Adrenal gland (tissue), 12 donors: ENCODE measurements around the gene ITIH1. TPM values are rescaled to one million over a fixed set of nuclear protein-coding genes. Genes with fewer than 3 reads are reported as not detected.

Source experiments
- DNase-seq, 7 donors: peaks; one replicate each; pipeline ENCODE4 v3.0.0-alpha.2; 2019 to 2020
- H3K27ac ChIP-seq, 5 donors: fragments of 200-600 bp; sonication (generic) in 4 of 5; 1 replicate in 3 of 5; 2 replicates in 2 of 5; pipeline versions ENCODE4 v1.5.1 to v1.8.0; 2016 to 2020; ENCODE audit warnings: mild to moderate bottlenecking in 1 of 5
- H3K27me3 ChIP-seq: fragments of 200-600 bp; 2 replicates; pipeline ENCODE4 v1.8.0; 2021
- H3K36me3 ChIP-seq, 2 donors: fragments of 200-600 bp; replicated peaks in 1 of 2; 1 replicate in 1 of 2; 2 replicates in 1 of 2; pipeline versions ENCODE4 v1.5.1 to v1.8.0; 2018 to 2022
- H3K4me1 ChIP-seq, 2 donors: fragments of 200-600 bp; replicated peaks in 1 of 2; 1 replicate in 1 of 2; 2 replicates in 1 of 2; pipeline versions ENCODE4 v1.5.1 to v1.8.0; 2018 to 2021
- H3K4me3 ChIP-seq, 4 donors: fragments of 200-600 bp; sonication (generic) in 3 of 4; one replicate each; pipeline ENCODE4 v1.5.1; 2016 to 2018
- H3K9me3 ChIP-seq, 3 donors: fragments of 200-600 bp; sonication (generic) in 1 of 3; replicated peaks in 1 of 3; 1 replicate in 2 of 3; 2 replicates in 1 of 3; pipeline versions ENCODE4 v1.5.1 to v1.8.0; 2016 to 2021
- POLR2A ChIP-seq, 2 donors: fragments of 450-650 bp; IDR thresholded peaks; one replicate each; pipeline ENCODE4 v1.6.1; 2017; ENCODE audit warnings: antibody characterized with exemption in 2 of 2, mild to moderate bottlenecking in 2 of 2, moderate library complexity in 1 of 2
- WGBS, 4 donors: extraction: QIAGEN DNeasy Blood & Tissue Kit in 2 of 4; methylation state at CpG; one replicate each; pipeline versions ENCODE4 v1.1.5 to v1.1.7; 2013 to 2017; 5-methylcytosine and 5-hydroxymethylcytosine counted together
- intact Hi-C, 2 donors: fragments of 100-400 bp; cut with DNase I; formaldehyde crosslinking; loops; one replicate each; pipeline versions ENCODE4 v1.14.1 to v1.15.0; 2022 to 2023
- polyA plus RNA-seq, 3 donors: library from polyadenylated mRNA; stranded (reverse); fragments of 200-250 nt in 2 of 3; fragments of 350-450 nt in 1 of 3; fragmentation: Illumina TruSeq in 1 of 3; extraction: RNeasy Lipid Tissue Mini Kit (QIAGEN cat#74804) in 1 of 3; gene quantifications; one replicate each; pipeline ENCODE4 v1.2.3, GENCODE V29; 2013 to 2014
- total RNA-seq, 9 donors: library from RNA; depleted of rRNA in 4 of 9; stranded (reverse); fragments of >200 nt in 4 of 9; fragments of 120-200 nt in 1 of 9; fragmentation: NEBNext Ultra II Directional in 1 of 9; extraction: Animal tissue kit (Norgen Biotek cat#: 25700) in 1 of 9; gene quantifications; one replicate each; pipeline versions ENCODE4 v1.1.0 to v1.2.4, GENCODE V29; 2013 to 2023
- TF ChIP-seq, protein P1 (sequence below), 6 experiments: fragments of 450-650 bp in 4 of 6; fragments of 200-600 bp in 2 of 6; sonication (generic) in 1 of 6; IDR thresholded peaks; 1 replicate in 5 of 6; 2 replicates in 1 of 6; pipeline versions ENCODE4 v1.5.1 to v1.8.0; 2016 to 2021; ENCODE audit warnings: antibody characterized with exemption in 6 of 6, mild to moderate bottlenecking in 2 of 6, moderate library complexity in 1 of 6
- donor health status: healthy with polysubstance abuse.
- donor health status: Bipolar disorder and iron deficiency.
- donor health status: DM: yes; HTN: yes; CAD: no.
- donor health status: DM: no; HTN: no; CAD: no.
- donor health status: DM: no; HTN: no; CAD: no.
- donor health status: DM: yes; HTN: yes; CAD: no.

The ITIH1 gene
- total and polyA plus RNA-seq, 12 donors, result 0.28 to 1.9 (median 0.50) TPM; not detected in 4

DNA sequence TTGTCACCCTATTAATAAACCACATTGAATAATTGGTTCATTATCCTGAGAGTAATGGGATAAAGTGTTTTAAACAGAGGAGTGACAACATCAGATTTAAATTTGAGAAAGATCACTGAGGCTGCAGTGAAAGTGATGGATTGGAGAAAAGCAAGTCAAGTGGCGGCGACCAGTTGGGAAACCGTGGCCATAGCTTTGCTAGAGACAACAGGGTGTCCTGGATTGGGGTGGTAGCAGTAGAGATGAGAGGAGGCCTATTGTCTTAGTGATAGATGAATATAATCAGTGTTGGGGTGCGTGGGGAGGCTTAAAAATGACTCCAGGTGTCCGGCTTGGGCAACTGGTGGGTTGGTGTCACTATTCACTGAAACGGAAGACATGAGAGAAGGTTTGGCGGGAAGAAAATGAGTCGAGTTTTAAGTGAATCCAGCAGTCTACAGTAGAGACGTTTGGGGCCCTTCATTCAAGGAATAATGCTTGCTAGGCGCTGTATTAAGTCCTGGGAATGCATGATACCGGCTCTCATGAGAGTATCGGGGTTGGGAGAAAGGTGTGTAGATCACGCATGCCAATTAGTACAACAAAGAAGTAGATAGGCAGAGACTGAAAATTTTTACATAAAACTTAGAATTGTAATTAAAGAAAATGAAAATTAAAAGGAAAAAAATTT lies 7.5 kb upstream of the ITIH1 start:
- peak overlapping the region in 2 of 4 donors; percentile 67 to 95 for H3K4me3 ChIP-seq
- peak overlapping the region in 2 of 5 donors; percentile 63 to 78 for H3K27ac ChIP-seq
- intact Hi-C loops, result no loop called here
- H3K36me3 ChIP-seq, result peaks cover 0 to 31% of the 10 kb centered on the region in 2 donors
- TF ChIP-seq POLR2A (IDR thresholded peaks at IDR 0.05), result no peak
- TF ChIP-seq, protein P1, sequence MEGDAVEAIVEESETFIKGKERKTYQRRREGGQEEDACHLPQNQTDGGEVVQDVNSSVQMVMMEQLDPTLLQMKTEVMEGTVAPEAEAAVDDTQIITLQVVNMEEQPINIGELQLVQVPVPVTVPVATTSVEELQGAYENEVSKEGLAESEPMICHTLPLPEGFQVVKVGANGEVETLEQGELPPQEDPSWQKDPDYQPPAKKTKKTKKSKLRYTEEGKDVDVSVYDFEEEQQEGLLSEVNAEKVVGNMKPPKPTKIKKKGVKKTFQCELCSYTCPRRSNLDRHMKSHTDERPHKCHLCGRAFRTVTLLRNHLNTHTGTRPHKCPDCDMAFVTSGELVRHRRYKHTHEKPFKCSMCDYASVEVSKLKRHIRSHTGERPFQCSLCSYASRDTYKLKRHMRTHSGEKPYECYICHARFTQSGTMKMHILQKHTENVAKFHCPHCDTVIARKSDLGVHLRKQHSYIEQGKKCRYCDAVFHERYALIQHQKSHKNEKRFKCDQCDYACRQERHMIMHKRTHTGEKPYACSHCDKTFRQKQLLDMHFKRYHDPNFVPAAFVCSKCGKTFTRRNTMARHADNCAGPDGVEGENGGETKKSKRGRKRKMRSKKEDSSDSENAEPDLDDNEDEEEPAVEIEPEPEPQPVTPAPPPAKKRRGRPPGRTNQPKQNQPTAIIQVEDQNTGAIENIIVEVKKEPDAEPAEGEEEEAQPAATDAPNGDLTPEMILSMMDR (IDR thresholded peaks at IDR 0.05), result no peak
- H3K4me1 ChIP-seq, result peaks cover 10 to 13% of the 10 kb centered on the region in 2 donors
- DNase-seq, result peak in 2 of 7 donors; percentile 16 to 44
- H3K9me3 ChIP-seq, result no peaks in the 10 kb centered on the region
- H3K27me3 ChIP-seq, result no peaks in the 10 kb centered on the region
- WGBS, 4 donors, result 20 to 21% (median 20%) methylated on average over 13 of the region's 13 CpGs

DNA sequence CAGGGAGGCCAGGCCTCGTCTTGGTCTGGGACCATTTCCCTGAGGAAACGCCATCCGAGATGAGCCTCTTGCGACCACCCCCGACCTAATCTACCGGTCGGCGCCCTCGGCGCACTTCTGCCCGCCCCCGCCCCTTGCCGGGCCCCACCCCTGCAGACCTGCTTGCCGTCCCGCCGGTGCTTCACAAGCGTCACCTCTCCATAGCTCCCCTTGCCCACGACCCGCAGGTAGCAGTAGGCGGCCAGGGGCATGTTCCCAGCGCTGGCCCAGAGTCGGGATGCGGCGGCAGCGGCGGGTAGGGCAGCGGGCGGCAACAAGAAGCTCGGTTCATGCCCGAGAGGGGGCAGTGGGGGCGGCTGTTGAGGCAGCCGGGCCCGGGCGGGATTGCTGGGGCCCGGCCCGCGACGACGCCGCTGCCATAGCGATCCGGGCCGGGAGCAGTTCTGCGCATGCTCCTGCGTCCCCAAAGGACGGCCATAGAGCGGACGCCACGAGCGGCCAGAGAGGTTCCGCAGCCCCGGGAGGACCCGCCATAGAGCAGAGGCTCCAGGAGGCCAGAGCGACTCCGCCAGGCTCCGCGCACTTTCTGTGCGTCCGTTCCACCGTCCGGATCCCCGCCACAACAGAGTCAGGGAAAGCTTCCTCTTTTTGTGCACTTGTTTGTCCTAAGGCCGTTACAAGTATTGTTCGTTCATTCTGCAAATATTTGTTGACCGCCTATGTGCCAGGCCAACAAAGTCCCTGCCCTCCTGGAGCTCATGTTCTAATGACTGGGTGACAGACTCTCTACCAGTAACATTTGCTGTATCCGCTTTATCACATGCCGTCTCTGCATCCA lies 6.7 kb upstream of the ITIH1 start, which contains the start of gene NEK4:
Gene NEK4 (minus strand): TSS at position 445 of the 838 bp plus-strand sequence. CDS start 194 bp downstream, at position 251.
- TF ChIP-seq, protein P1 (IDR thresholded peaks at IDR 0.05), result peak in 1 of 6 experiments; percentile 9
- TF ChIP-seq POLR2A (IDR thresholded peaks at IDR 0.05), result peak; percentile 46 to 93
- H3K4me1 ChIP-seq, result peaks cover 10 to 13% of the 10 kb centered on the region in 2 donors
- no peaks in the 10 kb centered on the region for H3K9me3 ChIP-seq
- peak within 1 kb of the TSS in 4 of 5 donors; percentile 63 to 79 (median 71) for H3K27ac ChIP-seq
- WGBS, 4 donors, result 0 to 1% (median 1%) methylated on average over 23 to 67 of the region's 67 CpGs
- intact Hi-C loops, result no loop called here
- H3K4me3 ChIP-seq, result peak within 1 kb of the TSS; percentile 67 to 95 (median 83)
- H3K36me3 ChIP-seq, result peaks cover 0 to 23% of the 10 kb centered on the region in 2 donors
- H3K27me3 ChIP-seq, result no peaks in the 10 kb centered on the region
- DNase-seq, result peak; percentile 91 to 96 (median 94)

DNA sequence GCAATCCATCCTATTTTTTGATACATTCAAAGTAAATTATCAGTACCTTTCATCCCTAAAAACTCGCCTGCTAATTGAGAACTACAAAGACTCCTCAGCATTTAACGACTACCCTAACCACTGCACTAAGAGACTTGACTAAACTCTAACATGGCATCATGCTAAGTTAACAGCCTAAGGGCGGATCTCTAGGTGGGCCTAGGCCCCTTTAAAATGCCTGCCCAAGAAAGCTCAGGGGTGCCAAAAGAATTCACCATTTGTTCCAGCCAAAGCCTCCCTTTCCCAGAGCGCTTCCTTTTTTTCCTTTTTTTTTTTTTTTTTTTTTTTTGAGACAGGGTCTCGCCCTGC lies 6.1 kb upstream of the ITIH1 start:
- TF ChIP-seq, protein P1 (IDR thresholded peaks at IDR 0.05), result no peak
- TF ChIP-seq POLR2A (IDR thresholded peaks at IDR 0.05), result no peak
- WGBS, 4 donors, result 52 to 60% (median 57%) methylated on average over 5 of the region's 5 CpGs
- peak overlapping the region in 4 of 5 donors; percentile 63 to 79 (median 71) for H3K27ac ChIP-seq

DNA sequence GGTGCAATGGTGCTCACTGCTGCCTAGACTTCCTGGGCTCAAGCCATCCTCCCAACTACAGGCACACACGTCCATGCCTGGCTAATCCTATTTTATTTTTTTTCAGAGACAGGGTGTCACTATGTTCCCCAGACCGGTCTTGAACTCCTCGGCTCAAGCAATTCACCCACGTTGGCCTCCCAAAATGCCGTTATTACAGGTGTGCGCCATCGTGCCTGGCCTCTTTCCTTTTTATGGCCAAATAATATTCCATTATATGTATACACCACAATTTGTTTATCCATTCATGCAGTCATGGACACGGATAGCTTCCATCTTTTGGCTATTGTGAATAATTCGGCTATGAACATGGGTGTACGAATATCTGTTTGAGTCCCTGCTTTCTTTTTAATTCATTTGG lies 5.7 kb upstream of the ITIH1 start:
- H3K9me3 ChIP-seq, result no peaks in the 10 kb centered on the region
- TF ChIP-seq, protein P1 (IDR thresholded peaks at IDR 0.05), result no peak
- no peak for TF ChIP-seq POLR2A (IDR thresholded peaks at IDR 0.05)
- peaks cover 10 to 13% of the 10 kb centered on the region in 2 donors for H3K4me1 ChIP-seq
- no peaks in the 10 kb centered on the region for H3K27me3 ChIP-seq
- H3K27ac ChIP-seq, result peak overlapping the region in 1 of 5 donors; percentile 78
- 89 to 93% (median 90%) methylated on average over 10 of the region's 10 CpGs for WGBS, 4 donors
- intact Hi-C loops, result no loop called here
- DNase-seq, result peak in 3 of 7 donors; percentile 9 to 34 (median 14)
- no peak overlapping the region for H3K4me3 ChIP-seq
- peaks cover 0 to 14% of the 10 kb centered on the region in 2 donors for H3K36me3 ChIP-seq

More for the DNA sequence above, 6.1 kb upstream of the ITIH1 start:
- no peaks in the 10 kb centered on the region for H3K9me3 ChIP-seq
- intact Hi-C loops, result no loop called here
- H3K4me1 ChIP-seq, result peaks cover 10 to 13% of the 10 kb centered on the region in 2 donors
- no peaks in the 10 kb centered on the region for H3K27me3 ChIP-seq
- peaks cover 0 to 17% of the 10 kb centered on the region in 2 donors for H3K36me3 ChIP-seq
- DNase-seq, result no peak
- peak overlapping the region in 3 of 4 donors; percentile 16 to 95 (median 67) for H3K4me3 ChIP-seq
